Stimulated activated CD8-positive, alpha-beta memory T cell treated with anti-CD3 and anti-CD28 coated beads, Interleukin-4, amount 100 ng/mL, for 24 hours (primary cell): ENCODE data around the gene PHAF1.

Experiments
- DNase-seq: peaks from one replicate; pipeline ENCODE4 v3.0.0-alpha.2; 2020; ENCODE audit warnings: low read depth

Gene PHAF1

DNA sequence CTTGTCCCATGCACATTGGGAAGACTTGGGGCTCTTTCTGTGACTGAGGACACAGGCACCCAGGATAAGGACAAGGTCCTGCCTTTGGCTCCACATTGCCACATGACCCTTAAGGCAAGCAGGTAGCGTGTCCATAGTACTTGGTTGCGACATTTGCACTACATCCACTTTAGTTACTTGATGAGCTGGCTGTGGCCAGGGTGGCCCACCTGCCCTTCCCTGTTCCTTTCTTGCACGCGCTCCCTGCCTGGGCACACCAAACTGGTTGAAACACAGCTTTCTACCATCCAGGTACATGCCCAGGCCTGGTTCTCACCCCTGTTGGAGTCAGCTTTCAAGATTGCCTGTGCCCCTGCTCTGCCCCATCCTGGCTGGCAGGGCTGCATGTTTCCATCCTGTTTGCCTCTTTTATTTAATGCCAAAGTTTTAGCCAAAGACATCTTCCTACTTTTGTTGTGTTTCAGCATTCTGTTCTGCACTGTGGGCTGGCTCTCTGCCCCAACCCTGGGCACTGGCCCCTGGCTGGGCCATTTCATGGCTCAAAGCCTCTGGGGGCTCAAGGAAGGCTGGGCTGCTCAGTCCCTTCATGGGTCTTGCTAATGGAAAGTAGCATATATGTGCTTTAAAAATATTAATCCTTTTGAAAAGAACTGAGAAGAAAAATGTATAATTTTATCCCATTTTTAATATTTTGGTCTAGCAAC, 37.8 kb downstream of the PHAF1 start:
- no peak for DNase-seq

DNA sequence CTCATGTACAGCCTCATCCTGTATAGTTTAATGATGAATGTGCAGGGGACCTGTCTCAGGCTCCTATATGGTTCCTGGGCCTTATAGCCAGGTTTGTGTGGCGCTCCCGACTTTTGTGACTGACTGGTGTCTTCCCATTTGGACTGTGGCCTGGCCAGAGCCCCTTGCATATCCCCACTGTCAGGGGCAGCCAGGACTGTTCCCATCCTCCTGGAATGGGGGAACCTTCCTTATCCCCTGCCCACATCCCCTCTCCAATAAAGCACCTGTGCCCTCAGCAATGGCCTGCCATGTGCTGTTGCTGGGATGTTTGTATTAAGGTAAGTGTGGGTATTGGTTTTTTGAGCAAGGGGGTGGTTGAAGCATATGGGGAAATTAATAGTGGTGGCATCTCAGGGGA, 38.5 kb downstream of the PHAF1 start:
- DNase-seq: no peak

DNA sequence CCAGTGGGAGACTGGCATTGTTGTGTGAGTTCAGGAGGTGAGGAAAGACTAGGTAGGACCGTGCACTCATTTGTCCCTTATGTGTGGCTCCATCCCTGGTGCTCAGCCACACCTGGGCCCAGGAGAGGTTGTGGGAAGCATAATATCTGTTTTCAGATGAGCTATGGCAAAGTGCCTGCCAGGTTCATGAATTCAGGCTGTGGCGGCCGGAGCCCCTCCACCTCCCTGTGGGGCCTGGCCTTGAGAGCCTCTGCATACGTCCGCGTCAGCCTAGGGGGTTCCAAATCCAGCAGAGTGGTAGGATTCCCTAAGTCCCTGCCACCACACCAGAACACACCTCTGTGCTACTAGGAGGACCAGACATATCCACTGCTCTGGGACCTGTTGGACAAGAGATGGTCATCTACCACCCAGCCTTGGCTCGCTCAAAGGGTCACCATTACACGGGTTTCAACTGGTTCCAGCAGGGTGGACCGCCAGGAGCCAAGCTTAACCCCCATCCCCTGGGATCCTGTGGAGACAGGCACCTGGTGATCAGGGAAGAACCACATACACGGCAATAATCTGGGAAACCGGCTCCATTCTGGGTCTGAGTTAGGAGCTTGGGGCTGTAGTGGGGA, 39.0 kb downstream of the PHAF1 start:
- no peak for DNase-seq

DNA sequence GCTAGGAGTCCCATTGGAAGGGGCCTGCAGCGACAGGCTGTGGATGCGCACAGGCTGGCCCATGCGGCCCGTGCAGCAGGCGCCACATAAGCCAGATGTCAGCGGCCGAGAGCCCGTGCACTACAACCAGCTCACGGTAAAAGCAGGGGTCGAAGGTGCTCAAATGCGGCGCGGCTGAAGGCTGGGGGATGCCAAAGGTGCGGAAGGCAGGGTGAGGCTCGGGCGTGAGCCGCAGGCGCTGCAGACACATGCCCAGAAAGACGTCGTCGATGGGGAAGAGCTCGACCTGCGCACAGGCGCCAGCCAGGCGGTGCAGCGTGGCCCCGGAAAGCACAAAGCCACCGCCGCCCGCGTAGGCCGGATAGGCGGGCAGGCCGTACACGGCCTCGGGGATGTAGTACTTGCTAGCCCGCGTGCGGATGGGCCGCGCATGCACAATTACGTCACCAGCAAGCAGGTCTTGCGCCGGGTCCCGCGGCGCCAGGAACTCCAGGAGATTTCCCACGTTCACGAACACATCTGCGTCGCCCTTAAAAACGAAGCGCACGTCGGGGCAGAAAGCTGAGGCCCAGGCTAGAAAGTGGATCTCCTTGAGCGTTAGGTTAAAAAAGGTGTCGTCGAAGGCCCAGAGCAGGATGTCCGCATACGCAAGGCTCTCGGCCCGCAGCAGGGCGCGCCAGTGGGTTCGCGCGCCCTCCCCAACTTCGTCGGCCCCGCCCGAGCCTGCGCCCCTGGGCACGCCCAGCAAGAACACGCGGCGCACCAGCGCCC, 39.7 kb downstream of the PHAF1 start:
- no peak for DNase-seq

DNA sequence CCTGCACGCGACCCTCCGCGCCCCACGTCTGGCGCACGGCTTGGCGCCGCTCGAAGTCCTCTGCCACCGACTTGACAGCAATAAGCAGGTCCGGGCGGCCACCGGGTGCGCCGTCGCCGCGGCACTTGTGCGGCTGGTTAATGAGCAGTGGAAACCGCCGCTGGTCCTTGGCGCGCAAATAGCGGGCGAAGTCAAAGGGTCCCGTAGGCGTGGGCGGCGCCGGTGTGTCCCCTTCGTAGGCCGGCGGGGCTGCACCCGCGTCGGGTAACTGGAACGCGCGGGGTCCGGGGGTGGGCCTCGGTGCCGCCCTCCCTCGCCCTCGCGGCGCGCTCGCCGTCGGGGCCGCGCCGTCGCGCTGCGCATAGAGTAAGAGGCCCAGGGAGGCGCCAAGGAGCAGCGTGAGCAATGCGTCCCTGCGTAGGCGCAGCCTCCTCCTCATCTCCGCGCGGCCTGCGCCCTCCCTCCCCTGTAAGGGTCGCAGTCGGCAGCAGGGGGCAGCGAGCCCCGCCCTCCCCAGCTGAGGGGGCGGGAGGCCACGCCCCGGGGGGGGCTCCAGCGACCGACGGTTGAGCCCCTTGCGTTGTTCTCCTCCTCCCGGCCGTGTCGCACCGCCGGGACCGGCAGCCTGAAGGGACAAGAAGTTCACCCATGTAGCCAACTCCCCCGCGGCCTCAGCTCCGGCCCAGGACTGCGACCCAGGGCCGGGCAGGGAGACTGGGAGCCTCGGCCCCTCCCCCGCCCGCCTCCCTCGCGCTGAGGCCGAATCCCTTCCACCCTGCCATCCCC, 40.5 kb downstream of the PHAF1 start:
- DNase-seq: no peak

DNA sequence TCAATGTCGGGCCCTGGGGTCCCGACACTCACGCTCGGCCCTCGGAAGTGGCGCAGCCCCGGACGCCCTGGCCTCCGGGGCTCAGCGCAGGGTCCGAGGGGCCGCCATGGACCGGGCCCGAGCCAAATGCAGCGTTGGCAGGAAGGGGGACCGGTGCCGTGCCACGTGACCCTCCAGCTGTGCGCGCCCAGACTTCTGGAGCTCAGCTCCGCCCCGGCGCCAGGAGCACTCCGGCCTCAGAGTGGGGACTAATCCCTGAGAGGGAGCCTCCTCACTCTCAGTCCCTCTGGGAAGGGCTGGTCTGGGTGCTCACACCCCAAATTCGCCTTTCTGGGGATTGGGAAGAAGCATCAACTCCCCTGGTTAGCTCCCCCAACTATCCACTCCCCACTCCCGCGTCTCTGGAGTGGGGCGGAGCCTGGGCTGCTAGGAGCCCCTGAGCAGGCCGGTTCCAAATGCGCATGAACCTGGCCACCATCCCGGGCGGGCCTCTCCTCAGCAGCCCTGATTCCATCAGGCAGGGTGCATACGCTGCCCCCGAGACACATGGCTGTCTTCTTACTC, 41.2 kb downstream of the PHAF1 start, which contains the start of gene B3GNT9:
TSS of gene B3GNT9 (minus strand) at position 166 of the 564 bp plus-strand sequence. CDS start 513 bp downstream, outside the sequence.
- no peak for DNase-seq

DNA sequence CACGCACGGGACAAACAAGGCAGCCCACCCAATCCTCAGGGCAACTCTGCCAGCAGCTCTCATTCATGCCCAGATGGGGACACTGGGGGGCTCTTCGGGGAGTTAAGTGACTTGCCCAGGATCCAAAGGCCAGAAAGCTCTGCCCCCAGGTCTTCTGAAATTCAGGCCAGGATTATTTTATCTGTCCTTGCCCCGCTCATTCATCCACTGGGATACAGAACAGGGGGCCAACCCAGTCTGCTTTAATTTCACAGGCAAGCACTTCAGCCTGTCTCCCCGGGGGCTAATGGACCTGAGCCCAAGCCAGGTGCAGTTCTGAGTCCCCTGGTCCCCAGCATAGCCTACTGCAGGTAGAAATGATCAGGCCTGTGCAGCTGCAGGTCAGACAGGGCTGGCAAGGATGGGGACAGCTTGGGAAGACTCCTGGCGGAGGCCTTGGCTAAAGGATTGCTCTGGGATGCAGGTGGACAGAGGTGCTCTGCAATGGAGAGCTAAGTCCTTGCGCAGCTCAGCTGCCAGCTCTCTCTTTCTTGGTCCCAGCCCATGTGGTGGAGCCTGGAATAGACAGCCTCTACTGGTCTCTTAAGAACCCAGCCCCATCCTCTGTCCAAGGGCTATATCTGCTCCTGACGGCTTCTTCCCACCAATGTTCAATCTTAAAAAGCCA, 41.8 kb downstream of the PHAF1 start:
- no peak for DNase-seq

DNA sequence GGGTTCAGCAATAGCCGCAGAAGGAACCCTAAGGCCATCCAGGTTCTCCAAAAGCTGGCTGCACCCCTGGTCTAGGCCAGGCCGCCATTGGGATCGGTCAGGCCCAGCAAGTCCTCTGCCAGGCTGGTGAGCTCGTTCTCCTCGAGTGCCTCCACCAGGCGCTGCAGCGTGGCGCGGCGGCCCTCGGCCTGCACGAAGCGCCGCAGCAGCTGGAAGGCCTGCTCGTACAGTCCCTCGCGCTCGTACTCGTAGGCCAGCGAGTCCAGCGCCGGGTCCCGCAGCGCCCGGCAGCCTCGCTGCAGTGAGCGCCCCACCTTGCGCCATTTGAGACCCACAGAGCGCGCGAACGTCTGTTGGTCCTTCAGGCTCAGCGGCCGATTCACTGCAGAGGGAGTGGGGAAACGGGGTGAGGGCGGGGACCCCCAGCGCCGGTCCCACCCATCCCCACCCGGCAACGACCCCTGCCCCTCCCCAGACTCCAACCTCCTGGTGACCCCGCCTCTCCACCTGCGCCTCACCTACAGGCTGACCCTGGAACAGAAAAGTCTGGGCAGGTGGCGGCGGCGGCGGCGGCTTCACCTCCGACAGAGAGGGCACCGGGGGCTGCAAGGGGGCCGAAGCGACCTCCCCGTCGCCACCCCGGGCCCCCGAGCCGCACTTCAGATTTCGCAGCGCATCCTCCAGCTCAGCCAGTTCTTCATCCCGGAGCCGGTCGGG, 45.0 kb downstream of the PHAF1 start:
- no peak for DNase-seq

DNA sequence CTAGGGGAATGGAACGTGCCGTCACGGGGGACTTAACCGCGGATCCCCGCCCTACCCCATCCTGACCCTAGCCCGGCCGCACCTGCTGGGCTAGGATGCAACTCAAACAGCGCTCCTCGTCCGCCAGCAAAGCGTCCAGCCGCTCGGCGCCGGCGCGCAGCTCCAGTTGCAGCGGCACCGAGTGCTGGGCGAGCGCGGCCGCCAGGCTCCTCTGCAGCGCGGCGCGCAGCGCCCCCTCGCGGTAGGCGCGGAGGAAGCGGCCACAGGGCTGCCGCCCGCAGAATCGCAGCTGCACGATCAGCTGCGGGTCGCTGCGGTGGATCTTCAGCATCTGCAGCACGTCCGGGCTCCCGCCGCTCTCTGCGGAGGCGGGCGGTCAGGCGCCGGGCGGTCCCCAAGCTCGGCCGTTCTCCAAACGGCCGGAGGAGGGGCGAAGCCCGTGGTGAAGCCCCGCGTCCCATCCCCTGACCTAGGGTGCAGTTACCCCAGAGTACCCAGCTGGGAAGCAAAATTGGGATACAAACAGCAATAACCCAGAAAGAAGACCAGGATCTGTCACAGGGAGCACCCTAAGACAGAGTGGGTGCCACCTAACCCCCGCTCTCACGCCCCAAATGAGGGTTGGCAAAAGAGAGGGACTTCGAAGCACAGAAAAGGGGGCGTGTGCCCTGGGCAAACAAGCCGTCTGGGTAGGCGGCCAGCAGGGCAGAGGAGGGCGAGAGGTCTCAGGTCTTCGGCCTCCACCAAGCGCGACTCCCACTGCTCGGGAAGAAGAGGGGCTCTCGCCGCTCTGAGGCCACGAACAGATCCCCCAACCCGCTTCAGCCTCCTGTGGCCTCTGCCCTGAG, 45.8 kb downstream of the PHAF1 start:
- peak; percentile 68 for DNase-seq

DNA sequence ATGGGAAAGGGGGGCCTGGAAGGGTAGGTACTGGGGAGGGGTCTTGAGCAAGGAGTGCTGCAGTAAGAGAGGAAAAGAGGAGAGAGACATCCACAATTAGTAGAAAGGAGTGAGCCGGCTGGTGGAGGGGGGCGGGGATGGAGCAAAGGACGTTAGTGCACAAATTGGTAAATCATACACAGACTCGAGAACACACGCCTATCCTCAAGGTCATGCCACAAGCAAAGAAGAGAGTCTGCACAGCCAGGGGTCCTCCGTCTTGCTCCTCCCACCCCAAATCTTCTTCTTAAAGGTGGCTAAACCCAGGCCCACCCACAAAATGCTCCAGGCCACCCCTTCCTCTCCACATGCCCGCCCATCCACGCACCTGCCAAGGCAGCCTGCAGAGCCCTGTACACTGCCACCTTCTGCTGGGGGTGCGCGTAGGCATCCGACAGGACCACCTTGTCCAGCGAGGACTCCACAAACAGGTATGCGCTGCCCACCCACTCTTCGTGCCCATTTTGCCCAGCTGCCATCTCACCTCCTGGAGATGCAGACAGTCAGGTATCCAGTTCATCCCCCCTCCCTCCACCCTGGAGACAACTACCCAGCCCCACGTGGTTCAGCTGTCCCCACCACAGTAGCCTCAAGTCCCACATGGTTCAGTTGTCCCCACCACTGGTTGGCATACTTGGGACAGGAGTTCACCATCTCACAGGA, 46.6 kb downstream of the PHAF1 start:
- DNase-seq: no peak

- DNase-seq: no peak
Observed at GRCh38 chr16:67157106-67157748, 47.5 kb downstream of the PHAF1 start.

DNA sequence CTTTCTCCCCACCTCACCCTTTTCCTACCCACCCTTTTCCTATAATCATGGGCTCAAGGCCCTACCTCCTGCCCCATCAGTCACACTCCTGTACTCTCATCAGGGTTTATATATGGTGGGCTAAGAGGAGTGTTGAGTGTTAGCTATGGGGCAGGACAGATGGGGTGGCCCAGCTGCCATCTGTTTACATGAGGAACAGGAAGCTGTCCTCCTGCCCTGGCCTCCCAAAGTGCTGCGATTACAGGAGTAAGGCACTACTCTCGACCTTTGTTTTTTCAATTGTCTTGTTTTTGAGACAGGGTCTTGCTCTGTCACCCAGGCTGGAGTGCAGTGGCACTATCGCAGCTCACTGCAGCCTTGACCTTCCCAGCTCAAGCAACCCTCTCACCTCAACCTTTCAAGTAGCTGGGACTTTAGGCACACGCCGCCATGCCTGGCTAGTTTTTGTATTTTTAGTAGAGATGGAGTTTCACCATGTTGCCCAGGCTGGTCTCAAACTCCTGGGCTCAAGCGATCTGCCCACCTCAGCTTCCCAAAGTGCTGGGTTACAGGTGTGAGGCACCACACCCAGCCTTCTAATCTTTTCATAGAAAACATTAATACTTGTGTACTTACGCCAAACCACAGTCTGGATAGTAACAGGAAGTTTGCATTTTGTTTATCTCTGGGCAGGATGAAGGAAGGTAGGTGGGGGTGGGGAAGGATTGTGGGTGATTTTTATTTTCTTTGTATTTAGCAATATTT, 48.3 kb downstream of the PHAF1 start:
- DNase-seq: no peak

DNA sequence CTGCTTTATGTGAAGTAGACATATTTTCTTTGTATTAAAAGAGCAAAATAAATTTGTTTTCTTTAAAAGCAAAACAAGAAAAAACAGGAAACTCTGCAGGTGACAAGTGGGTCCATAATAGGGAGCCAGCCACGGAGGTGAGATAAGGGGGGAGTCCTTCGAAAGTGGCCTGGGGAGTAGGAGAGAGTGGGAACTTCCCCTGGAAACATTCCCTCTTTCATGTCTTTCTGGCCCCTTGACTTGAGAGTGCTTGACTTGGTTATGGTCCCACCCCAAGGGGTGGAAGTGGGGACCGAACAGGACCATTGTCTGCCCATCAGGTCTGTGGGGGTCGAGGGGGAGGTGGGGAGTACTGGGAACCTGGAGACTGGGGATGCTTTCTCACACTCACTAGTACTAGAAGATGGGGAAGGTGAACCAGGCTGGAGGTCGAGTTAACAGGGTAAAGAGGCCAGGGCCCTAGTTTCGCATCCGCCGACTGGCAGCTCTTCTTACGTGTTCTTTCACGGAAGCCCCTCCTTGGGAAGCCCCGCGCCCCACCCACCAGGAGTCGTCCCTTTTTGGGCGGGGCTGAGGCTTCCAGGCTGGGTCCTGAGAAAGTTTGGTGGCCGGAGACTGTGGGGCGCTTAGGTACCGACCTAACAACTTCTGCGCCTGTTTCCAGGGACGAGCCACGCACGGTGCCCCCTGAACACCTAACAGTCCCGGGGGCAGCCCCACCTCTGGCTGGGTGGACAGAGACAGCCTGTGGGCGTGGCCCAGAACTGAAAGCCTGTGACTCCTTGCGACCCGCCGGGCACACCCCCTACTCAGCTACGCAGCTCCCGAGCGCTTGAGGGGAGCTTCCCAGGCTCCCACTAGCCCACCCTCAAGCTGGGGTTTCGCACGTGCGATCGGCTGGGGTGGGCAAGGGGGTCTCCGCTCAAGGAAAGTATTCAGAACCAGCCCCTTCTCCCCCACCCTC, 49.2 kb downstream of the PHAF1 start:
- peak; percentile 67 for DNase-seq

GRCh38 chr16:67161595-67162058, 51.9 kb downstream of the PHAF1 start:
- no peak for DNase-seq

GRCh38 chr16:67162506-67163163, 52.9 kb downstream of the PHAF1 start:
- no peak for DNase-seq
